GM19351 (cell line): Measurements from ENCODE around the gene CD74.

Experiments used
- ATAC-seq: cut with Tn5 transposase; IDR thresholded peaks from one replicate; pipeline ENCODE4 v1.9.1; 2021; ENCODE audit warnings: mild to moderate bottlenecking, moderate library complexity; ENCODE audit not compliant: unreplicated experiment

The CD74 gene

DNA sequence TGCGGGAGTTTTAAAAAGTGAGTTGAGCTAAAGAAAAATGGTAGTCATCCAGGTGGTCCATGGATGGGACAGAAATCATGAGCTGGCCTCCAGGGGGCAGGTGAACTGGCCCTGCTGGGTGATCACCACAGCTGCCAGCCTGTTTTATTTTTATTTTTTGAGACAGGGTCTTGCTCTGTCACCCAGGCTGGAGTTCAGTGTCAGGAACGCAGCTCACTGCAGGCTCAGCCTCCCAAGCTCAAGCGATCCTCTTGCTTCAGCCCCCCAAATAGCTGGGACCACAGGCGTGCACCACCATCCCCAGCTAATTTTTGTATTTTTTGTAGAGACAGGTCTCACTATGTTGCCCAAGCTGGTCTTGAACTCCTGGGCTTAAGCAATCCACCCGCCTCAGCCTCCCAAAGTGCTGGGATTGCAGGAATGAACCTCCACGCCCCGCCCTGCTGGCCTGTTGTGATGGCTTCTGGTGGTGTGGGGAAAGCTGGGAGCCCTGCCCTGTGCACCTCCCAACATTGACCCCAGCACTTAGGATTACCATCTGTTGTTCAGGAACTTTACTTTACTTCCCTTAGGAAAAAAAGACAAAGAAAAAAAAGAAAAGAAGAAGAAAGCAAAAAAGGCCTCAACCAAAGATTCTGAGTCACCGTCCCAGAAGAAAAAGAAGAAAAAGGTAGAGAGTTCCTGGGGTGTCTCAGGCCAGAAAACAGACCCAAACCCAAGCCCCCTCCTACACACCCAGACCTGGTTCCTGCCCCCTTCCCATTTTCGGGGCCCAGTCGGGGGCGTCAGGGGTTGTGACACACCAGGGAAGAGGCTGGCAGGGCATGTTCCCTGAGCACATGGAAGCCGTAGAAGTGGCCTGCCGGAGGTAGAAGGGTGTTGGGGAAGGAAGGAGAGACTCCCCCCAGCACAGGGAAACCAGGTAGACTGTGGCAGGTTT is 14.7 kb downstream of the CD74 start:
- no peak for ATAC-seq

DNA sequence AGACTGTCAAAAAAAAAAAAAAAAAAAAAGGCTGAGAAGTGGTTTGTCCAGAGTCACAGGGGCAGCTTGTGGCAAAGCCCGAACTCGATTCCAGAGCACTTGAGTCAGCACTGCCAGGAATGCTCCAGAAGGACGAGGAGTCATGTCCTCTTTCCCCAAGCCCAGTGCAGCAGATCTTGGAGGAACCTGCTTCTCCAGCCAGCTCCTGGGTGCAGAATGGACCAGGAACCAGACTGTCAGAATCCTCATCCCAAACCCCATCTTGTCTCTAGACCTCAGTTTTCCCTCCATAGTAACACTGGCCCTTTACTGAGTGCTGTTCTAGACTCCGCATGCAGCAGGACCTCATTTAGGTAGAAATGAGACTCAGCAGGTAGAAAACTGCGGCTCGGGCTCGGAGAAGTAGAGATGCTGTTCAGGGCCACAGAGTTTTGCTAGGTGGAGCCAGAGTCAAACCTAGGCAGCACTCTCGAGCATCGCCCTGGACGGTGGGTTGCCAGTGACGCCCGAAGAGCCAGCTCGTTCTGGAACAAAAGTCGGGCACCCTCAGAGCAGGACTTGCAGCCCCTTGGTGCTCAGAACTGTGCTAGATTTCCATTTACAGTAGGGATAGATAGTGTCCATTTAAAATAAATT is 15.4 kb downstream of the CD74 start:
- no peak for ATAC-seq

DNA sequence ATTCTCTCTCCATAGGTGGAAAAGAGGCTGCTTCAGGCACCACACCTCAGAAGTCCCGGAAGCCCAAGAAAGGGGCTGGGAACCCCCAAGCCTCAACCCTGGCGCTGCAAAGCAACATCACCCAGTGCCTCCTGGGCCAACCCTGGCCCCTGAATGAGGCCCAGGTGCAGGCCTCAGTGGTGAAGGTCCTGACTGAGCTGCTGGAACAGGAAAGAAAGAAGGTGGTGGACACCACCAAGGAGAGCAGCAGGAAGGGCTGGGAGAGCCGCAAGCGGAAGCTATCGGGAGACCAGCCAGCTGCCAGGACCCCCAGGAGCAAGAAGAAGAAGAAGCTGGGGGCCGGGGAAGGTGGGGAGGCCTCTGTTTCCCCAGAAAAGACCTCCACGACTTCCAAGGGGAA is 16.4 kb downstream of the CD74 start:
- ATAC-seq = no peak

DNA sequence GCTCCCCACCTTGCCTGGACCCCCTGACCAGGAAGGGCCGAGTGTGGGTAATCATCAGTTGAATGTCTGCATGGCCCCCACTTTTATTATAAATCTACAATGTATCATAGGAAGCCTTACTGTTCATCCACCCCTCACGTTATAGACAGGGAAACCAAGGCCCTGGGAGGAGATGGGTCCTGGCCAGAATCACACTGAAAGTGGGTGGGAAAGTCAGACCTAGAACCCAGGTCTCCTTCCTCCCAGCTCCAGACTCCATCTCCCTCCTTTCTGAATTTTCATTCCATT is 17.1 kb downstream of the CD74 start:
- ATAC-seq = no peak

DNA sequence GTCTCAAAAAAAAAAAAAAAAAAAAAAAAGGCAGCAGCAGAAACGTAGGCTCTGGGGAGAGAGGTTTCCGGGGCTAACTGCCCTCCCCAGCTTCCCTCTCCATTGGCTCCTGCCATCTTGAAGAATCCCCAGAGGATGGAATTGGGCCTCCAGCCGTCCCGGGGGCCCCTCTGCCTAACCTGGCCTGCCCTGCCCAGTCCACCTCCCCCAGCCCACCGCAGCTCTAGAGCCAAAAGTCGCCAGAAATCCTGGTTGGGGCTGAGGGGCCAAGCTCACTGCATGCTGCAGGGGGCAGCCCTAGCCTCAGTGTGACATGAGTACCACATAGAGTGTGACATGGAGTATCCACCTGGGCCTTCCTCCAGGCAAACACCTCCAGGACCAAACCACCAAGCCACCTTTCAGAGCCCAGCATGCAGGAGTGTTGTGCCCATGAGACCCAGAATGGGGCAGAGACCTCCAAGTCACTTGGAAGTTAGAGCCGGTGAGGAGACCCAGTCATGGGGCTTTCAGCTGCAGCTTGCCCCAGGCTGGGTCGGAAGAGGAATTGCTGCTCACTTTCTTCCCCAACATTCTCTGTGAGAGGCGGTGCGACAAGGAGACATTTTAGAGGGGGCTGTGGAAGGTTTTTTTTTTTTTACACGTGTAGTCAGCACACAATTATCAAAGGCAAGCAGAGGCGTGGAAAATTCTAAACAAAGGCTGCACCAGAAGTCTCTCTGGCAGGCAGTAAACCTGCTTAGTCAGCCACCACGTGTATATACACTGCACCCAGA is 17.6 kb downstream of the CD74 start:
- ATAC-seq = no peak

DNA sequence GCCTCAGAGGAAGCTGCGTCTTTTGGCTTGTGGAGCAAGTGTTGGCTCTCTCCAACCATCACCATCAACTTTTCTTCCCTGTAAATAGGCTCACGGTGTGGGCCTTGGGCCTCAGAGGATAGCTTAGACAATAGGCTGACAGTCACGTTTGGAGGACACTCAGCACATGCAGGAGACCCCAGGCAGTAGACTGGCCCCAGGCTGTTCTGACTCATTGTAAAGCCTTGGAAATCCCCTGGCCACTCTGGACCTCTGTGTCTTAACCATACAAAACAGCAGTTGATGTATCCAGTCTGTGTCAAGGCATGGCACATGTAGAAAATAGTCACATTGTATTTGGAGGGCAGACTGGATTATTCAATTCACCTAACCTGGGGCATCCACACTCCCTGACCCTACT is 18.6 kb downstream of the CD74 start:
- ATAC-seq = peak; percentile 33

DNA sequence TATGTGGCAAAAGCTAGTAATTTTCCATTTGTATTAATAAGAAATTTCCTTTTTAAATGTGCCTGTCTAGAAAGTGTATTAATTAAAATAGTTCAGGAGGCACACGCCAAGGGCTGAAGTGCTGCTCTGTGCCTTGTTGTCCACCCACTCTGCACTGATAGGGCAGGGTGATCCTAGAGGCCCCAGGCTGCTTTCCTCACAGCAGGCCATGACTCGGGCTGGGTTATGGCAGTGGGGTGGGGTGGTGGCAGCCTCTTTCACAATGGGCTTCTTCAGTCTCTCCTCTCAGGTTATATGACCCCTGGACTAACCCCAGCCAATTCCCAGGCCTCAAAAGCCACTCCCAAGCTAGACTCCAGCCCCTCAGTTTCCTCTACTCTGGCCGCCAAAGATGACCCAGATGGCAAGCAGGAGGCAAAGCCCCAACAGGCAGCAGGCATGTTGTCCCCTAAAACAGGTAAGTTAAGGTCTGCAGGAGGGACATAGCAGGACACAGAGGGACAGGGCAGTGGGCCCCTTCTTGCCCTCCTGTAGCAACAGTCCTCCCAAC is 19.5 kb downstream of the CD74 start:
- ATAC-seq = no peak

DNA sequence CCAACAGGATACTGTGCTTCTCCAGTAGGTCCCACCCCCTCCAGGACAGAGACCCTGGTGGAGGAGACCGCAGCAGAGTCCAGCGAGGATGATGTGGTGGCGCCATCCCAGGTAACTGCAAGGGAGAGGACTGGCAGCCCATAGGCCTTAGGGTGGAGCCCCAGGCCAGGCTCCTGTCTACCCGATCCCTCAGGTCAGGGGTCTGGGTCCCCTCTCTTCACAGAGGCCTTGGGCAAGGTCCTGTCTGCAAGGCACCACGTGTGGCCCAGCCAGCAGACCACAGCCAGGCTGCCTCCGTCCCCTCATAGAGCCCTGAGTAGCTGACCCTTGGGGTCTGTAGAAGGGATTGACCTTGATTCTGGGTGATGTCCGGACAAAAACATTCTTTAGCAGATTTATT is 20.0 kb downstream of the CD74 start:
- no peak for ATAC-seq

DNA sequence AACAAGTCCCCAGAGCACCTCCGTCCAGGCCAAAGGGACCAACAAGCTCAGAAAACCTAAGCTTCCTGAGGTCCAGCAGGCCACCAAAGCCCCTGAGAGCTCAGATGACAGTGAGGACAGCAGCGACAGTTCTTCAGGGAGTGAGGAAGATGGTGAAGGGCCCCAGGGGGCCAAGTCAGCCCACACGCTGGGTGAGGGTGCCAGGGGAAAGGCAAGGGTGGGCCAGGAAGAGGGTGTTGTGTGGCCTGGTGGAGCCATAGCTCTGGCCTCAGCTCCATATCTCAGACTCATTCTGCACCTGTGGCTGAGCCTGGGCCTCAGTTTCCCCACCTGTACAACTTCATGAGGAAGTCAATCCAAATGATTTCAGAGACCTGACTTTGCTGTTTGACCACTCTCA is 20.7 kb downstream of the CD74 start:
- ATAC-seq = no peak

DNA sequence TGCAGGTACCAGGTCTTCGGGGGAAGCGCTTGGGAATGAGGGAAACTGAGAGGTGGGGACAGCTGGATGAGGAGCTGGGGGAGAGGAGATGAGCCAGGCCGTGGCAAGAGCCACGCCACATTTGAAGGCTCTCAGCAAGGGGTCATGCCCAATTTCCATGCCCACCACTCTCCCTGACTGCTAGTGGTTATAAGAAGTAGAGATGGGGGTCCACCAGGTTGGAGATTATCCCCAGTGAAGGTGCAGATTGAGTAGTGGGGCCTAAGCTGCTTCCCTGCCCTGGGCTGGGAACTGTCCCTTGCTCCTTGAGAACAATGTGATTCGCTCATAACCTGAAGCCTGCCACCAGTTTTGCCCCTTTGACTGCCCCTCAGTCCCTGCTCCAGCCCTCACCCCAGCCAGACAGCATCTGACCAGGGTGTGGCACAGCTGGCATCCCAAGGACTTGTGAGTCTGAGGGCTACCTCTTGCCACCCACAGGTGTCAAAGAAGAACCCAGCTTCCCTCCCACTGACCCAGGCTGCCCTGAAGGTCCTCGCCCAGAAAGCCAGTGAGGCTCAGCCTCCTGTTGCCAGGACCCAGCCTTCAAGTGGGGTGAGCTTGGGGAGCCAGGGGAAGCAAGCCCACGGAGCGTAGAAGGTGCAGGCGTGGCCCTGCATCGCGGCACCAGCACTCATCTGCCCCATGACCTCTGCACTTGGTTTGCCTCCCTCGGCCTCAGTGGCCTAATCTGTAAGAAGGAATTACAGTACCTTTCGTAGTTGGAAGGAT is 21.5 kb downstream of the CD74 start:
- ATAC-seq = no peak

DNA sequence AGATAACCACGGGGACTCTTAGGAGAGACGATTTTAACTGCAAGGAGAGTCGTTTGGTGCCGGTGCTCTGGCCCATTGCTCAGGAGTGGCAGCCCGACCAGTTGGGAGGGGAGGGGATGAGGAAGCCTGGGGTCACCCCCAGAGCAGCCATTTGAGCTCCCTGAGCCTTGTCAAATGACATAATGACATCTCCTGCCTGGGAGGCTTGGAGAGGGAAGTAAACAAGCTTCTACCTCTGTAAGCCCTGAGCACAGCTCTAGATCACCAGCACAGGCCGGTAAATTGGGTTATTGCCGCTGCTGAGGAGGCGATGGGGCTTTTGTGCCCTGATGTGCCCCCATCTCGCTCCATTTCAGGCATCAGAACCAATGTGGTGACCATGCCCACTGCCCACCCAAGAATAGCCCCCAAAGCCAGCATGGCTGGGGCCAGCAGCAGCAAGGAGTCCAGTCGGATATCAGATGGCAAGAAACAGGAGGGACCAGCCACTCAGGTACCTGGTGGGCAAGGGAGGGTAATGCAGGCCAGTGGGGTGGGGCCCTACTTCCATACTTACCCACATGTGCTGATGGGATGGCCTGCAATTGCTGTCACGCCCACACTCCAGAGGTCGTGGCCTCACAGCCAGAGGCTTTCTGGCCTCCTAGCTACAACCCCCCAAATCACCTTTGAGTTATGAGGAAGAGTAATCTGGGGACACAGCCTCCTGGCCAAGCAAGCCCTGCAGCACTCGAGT is 23.0 kb downstream of the CD74 start:
- no peak for ATAC-seq

DNA sequence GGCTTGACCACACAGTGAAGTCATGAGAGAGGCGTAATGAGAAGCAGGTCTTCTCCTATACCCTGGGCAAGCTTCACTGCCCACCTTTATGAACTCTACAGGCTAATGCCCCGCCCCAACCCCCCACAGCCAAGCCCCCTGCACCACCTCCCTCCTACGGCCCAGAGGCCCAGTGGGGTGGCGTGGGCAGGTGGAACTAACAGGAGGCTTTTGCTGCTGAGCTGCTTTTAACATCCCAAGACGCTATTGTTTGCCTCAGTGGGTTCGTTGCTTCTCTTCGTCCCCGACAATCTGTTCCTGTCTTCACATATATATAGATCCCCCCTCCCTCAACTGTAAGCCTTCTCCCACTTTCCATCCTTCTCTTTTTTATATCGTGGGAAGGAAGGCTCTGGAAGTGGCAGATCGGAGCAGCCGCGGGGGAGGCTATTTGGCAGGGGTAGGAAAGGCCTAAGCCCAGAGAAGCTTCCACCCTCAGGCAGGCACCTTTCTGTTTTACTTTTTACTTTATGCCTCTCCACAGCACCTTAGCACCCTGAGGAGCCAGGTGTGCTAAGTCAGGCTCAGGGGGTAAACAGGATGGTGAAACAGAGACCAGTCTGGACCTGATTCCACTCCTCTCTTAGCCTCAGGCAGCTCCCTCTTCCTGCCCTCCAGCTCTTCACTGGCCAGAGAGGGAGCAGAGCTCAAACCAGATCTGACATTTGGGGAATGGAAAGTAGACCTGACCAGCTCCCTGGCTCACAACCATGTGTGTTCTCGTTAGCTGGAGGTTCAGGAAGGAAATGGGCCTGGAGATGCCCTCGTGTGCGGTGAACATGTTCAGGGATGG is 26.5 kb downstream of the CD74 start:
- no peak for ATAC-seq

DNA sequence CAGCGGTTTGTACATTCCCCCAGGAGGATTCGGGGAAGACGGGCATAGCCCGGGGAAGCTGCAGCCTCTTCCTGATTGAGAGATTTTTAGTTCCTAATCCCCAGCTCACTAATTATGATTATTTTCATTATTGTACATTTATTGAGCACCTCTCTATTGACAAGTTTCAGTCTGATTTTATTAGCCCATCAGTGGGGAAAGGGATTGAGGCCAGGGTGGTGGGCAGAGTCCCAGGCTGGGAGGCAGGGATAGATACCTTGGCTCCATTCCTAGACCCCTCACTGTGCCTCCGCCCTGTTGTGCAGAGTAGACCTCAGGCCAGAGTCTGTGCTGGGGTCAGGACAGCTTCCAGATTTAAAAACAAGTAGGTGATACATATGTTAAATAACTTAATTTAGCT is 28.0 kb downstream of the CD74 start:
- ATAC-seq = no peak

DNA sequence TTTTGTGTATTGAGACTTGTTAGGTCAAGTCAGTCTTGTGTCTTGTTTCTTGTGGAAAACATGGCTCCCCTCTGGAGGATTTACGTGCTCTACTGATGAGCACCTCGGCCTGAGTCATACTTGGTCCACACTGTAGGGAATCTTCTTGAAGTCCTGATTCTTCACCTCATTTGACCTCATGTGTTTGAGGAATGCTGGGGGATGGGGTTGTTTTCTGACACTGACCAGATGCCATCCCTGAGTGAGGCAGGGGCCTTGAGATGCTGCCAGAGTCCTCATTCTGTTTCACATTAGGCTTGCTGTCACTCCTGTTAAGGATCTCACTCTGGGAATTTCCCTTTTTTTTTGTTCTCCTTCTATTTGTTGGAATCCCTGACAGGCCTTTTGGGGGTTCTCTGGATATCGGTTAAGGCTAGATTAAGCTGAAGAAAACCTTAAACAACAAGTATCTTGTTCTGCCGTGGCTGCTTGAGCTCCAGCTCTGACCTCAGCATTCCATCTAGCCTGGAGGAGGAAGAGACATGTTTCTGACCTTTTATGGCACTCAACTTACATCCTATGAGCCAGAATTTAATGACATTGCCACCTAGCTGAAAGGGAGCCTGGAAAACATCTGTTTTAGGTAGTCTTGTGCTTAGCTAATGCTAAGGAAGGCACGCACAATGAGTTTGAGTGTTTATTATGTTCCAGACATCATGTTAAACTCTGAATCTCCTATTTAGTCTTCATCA is 34.6 kb downstream of the CD74 start:
- ATAC-seq = no peak

DNA sequence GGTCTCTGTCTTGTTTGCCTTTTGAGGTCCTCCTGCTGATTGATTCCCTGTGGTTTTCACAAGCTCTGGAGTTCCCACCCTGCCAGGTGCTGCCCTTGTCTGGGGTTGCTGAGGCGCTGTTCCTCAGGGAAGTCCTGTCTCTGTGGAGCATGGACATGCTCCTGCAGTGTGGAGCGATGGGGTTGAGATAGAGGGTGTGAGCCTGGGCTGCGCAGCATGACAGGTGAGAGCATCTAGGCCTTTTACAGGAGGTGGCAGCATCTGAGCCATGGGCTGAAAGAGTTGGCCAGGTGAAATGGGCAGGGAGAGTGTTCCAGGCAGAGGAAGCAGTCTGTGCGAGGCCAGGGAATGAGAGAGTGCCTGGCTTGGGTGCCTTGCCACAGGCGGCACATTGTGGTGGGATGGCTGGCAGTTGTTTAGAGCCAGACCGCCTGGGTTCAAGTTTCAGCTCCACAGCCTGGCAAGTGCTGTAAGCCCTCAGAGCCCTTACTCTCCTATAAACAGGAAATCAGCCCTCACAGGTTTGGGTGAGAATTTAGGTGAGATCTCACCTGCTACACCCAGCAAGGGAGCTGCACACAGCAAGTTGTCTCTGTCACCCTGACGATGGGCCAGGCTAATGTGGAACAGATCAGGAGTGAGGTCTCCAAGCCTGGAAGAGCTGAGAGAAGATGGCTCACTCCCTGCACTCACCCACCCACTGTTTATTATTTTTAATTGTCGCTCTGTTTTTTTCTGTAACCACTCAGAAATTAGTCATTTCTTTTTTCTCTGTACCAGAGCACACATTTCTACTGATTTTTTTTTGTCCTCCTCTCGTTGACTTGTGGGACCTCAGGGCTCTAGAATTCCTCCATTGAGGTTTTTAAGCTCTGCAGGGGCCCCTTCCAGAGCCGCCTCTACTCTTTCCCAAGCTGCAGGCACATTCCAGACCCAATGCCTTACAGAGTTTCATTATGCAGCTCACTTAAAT is 35.6 kb downstream of the CD74 start:
- no peak for ATAC-seq

DNA sequence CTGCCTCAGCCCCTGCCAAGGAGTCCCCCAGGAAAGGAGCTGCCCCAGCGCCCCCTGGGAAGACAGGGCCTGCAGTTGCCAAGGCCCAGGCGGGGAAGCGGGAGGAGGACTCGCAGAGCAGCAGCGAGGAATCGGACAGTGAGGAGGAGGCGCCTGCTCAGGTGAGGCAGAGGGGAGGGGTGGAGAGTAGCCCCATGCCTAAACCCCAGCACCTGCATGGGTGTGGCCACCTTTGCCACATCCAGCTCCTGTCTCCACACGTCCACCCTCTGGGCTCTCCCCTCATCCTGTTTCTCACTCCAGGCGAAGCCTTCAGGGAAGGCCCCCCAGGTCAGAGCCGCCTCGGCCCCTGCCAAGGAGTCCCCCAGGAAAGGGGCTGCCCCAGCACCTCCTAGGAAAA is 38.1 kb downstream of the CD74 start:
- no peak for ATAC-seq

DNA sequence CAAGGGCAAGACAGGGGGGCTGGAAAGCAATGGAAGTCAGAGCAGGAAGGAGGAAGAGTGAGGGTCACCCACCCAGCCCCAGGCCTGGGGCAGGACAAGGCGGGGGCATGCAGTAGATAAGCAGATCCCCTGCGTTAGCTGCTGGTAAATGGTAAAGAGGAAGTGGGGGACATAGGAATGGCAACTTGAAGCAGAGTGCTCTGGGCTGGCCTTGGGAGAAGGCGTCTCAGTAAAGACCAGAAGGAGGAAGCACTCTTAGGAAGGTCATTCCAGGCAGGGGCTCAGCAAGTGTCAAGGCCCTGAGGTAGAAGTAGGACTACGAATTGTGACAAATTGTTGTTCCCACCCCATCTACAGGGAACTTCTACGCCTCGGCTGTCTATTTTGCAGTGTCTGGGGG is 40.1 kb downstream of the CD74 start:
- no peak for ATAC-seq
